ENCODE results near the gene ENSA.

DNA sequence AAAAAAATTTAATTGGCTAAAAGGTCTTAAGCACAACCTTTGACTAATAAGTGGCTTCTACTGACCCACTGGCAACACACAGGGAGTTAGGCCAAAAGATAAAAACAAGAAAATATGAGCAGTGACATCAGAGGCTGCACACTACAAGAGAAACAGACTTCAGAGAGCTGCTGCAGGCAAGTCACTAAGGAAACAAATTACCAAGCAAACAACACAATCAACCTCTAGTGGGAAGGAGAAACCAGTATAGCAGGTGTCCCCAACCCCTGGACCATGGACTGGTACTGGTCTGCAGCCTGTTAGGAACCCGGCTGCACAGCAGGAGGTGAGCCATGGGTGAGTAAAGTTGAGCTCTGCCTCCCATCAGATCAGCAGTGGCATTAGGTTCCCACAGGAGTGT lies 20.8 kb upstream of the ENSA start:
- TF ChIP-seq CTCF (IDR thresholded peaks at IDR 0.05): no peak
- TF ChIP-seq MXD4 (CRISPR knock-in tag; IDR thresholded peaks at IDR 0.05; ENCODE audit: borderline replicate concordance): no peak
- no peak for TF ChIP-seq PRRX2 (CRISPR knock-in tag; IDR thresholded peaks at IDR 0.05)
- no peak for TF ChIP-seq NFYB (CRISPR knock-in tag; conservative IDR thresholded peaks at IDR 0.05; ENCODE audit: low read depth)
- no peak for TF ChIP-seq GABPB1 (CRISPR knock-in tag; IDR thresholded peaks at IDR 0.05)
- TF ChIP-seq CBFB (CRISPR knock-in tag; IDR thresholded peaks at IDR 0.05; ENCODE audit: low read depth): no peak
- TF ChIP-seq, protein P1, sequence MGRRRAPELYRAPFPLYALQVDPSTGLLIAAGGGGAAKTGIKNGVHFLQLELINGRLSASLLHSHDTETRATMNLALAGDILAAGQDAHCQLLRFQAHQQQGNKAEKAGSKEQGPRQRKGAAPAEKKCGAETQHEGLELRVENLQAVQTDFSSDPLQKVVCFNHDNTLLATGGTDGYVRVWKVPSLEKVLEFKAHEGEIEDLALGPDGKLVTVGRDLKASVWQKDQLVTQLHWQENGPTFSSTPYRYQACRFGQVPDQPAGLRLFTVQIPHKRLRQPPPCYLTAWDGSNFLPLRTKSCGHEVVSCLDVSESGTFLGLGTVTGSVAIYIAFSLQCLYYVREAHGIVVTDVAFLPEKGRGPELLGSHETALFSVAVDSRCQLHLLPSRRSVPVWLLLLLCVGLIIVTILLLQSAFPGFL (CRISPR knock-in tag; IDR thresholded peaks at IDR 0.05; ENCODE audit: borderline replicate concordance): no peak
- no peak for TF ChIP-seq ZNF416 (CRISPR knock-in tag; IDR thresholded peaks at IDR 0.05)

Data from WTC11 (cell line).